Vagina (tissue), 2 donors: ENCODE measurements around the gene JAG1.

Source experiments
- POLR2A ChIP-seq, 2 donors: fragments of 450-650 bp; IDR thresholded peaks; one replicate each; pipeline ENCODE4 v1.6.1; 2017; ENCODE audit warnings: antibody characterized with exemption in 2 of 2, mild to moderate bottlenecking in 2 of 2, moderate library complexity in 2 of 2
- POLR2AphosphoS5 ChIP-seq, 2 donors: sonication (generic); formaldehyde crosslinking; IDR thresholded peaks; one replicate each; pipeline ENCODE4 v1.9.0; 2017; ENCODE audit warnings: antibody characterized with exemption in 2 of 2, mild to moderate bottlenecking in 2 of 2, low read depth in 1 of 2; ENCODE audit not compliant: insufficient read depth in 1 of 2
- TF ChIP-seq, protein P1 (sequence below), 3 experiments: fragments of 450-650 bp in 2 of 3; fragments of 200-600 bp in 1 of 3; sonication (generic) in 1 of 3; IDR thresholded peaks; one replicate each; pipeline ENCODE4 v1.5.1; 2017 to 2019; ENCODE audit warnings: antibody characterized with exemption in 3 of 3, mild to moderate bottlenecking in 2 of 3, moderate library complexity in 2 of 3

DNA sequence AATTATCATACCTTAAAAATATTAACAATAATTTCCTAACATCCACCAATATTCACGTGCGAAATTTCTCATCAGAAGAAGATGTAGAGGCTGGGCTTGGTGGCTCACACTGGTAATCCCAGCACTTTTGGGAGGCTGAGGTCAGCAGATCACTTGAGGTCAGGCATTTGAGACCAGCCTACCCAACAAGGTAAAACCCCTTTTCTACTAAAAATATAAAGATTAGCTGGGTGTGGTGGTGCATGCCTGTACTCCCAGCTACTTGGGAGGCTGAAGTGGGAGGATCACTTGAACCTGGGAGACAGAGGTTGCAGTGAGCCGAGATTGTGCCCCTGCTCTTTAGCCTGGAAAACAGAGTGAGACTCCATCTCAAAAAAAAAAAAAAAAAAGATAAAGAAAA, 36.1 kb upstream of the JAG1 start:
- TF ChIP-seq, protein P1, sequence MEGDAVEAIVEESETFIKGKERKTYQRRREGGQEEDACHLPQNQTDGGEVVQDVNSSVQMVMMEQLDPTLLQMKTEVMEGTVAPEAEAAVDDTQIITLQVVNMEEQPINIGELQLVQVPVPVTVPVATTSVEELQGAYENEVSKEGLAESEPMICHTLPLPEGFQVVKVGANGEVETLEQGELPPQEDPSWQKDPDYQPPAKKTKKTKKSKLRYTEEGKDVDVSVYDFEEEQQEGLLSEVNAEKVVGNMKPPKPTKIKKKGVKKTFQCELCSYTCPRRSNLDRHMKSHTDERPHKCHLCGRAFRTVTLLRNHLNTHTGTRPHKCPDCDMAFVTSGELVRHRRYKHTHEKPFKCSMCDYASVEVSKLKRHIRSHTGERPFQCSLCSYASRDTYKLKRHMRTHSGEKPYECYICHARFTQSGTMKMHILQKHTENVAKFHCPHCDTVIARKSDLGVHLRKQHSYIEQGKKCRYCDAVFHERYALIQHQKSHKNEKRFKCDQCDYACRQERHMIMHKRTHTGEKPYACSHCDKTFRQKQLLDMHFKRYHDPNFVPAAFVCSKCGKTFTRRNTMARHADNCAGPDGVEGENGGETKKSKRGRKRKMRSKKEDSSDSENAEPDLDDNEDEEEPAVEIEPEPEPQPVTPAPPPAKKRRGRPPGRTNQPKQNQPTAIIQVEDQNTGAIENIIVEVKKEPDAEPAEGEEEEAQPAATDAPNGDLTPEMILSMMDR (IDR thresholded peaks at IDR 0.05) = no peak
- TF ChIP-seq POLR2A (IDR thresholded peaks at IDR 0.05) (no peak), POLR2AphosphoS5 (IDR thresholded peaks at IDR 0.05; ENCODE audit: insufficient read depth in 1 of 2, low read depth in 1 of 2) (no peak)
